Stomach (tissue), 9 donors: ENCODE results near the gene EPB41L3. TPM values are rescaled to one million over a fixed set of nuclear protein-coding genes. Genes with fewer than 3 reads are reported as not detected.
"Not testable (repeated sequence)": the region's sequence is repeated elsewhere in the genome, so short reads cannot be mapped to it uniquely, and the experiment has no call there.

Source experiments
- DNase-seq, 2 donors: peaks; one replicate each; pipeline versions ENCODE4 v3.0.0 to v3.0.0-alpha.2; 2013 to 2019
- H3K27ac ChIP-seq, 5 donors: fragments of 200-600 bp in 4 of 5; sonication (generic) in 4 of 5; one replicate each; pipeline ENCODE4 v1.5.1; 2013 to 2019; ENCODE audit warnings: mild to moderate bottlenecking in 1 of 5, moderate library complexity in 1 of 5
- H3K27me3 ChIP-seq, 3 donors: fragments of 200-600 bp; sonication (generic); one replicate each; pipeline ENCODE4 v1.5.1; 2017 to 2019; ENCODE audit warnings: mixed run types in 1 of 3
- H3K36me3 ChIP-seq, 4 donors: fragments of 200-600 bp; sonication (generic); 1 replicate in 3 of 4; 2 replicates in 1 of 4; pipeline ENCODE4 v1.5.1; 2016 to 2019
- H3K4me1 ChIP-seq, 4 donors: fragments of 200-600 bp; sonication (generic); one replicate each; pipeline ENCODE4 v1.5.1; 2016 to 2019
- H3K4me3 ChIP-seq, 4 donors: fragments of 200-600 bp; sonication (generic) in 3 of 4; one replicate each; pipeline ENCODE4 v1.5.1; 2016 to 2019; ENCODE audit warnings: mild to moderate bottlenecking in 1 of 4
- H3K9me3 ChIP-seq, 4 donors: fragments of 200-600 bp; sonication (generic); one replicate each; pipeline ENCODE4 v1.5.1; 2016 to 2019
- EP300 ChIP-seq: sonication (generic); formaldehyde crosslinking; IDR thresholded peaks from one replicate; pipeline ENCODE4 v1.6.1; 2017; ENCODE audit warnings: antibody characterized with exemption
- POLR2A ChIP-seq, 4 donors: fragments of 450-650 bp; IDR thresholded peaks; one replicate each; pipeline ENCODE4 v1.6.1; 2016; ENCODE audit warnings: antibody characterized with exemption in 4 of 4, control low read depth in 2 of 4, mild to moderate bottlenecking in 1 of 4, moderate library complexity in 1 of 4
- POLR2AphosphoS5 ChIP-seq, 3 donors: sonication (generic); formaldehyde crosslinking; IDR thresholded peaks; one replicate each; pipeline ENCODE4 v1.6.1; 2016; ENCODE audit warnings: antibody characterized with exemption in 3 of 3
- WGBS, 5 donors: extraction: QIAGEN DNeasy Blood & Tissue Kit in 3 of 5; methylation state at CpG; one replicate each; pipeline versions ENCODE4 v1.1.5 to v1.1.7; 2013 to 2018; 5-methylcytosine and 5-hydroxymethylcytosine counted together
- intact Hi-C: fragments of 100-400 bp; cut with DNase I; formaldehyde crosslinking; loops from one replicate; pipeline ENCODE4 v1.15.1; 2023; ENCODE audit warnings: low total_unique reads
- polyA plus RNA-seq, 3 donors: library from polyadenylated mRNA; stranded (reverse); fragments of 200-250 nt; gene quantifications; one replicate each; pipeline ENCODE4 v1.2.3, GENCODE V29; 2013
- total RNA-seq, 5 donors: library from RNA; depleted of rRNA; stranded (reverse); fragments of >200 nt; gene quantifications; one replicate each; pipeline versions ENCODE4 v1.1.0 to v1.2.3, GENCODE V29; 2014 to 2016
- TF ChIP-seq, protein P1 (sequence below), 7 experiments: fragments of 450-650 bp in 4 of 7; fragments of 200-600 bp in 3 of 7; sonication (generic) in 3 of 7; IDR thresholded peaks; one replicate each; pipeline ENCODE4 v1.5.1; 2016 to 2019; ENCODE audit warnings: antibody characterized with exemption in 7 of 7, control low read depth in 2 of 7, mild to moderate bottlenecking in 1 of 7
- donor health status: healthy with polysubstance abuse.
- donor health status: Bipolar disorder and iron deficiency.
- donor health status: healthy.

EPB41L3 gene
- total and polyA plus RNA-seq, 8 donors, result 3.5 to 120 (median 11.9) TPM

DNA sequence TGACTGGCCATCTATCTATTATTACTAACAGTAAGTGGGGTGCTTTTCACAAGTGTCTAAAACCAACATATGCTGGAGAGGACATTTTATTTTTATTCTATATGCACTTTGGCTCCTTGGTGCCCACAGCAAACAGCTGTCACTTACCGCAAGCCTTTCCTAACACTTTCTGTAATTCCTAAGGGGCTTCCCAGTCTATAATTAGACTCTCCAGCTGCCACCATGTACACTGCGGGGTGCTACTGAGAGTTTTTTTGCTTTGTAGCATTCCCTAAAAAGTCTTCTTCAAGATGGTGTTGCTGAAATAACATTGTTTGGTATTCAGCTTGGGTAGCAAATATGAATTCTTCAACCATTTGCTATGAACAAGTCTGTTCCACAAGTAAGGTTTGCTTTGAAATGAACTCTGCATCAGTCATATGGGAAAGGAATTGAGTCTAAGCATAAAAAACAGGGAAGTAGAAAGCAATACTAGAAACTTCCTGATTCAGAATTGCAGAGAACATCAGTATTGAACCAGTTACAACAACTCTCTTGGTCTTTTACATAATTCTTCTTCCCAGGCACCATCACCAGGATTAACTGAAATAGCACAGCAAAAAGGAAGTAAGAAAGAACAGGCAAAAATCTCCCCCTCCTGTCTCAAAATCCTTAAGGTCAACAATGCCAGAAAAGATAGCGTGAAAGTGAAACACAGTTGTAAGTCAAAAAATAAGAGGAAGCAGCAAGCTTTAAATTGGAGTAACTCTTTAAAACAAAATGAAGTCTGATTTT, 28.6 kb downstream of the EPB41L3 start:
- Histone ChIP-seq H3K36me3 (no peaks in the 10 kb centered on the region), H3K27me3 (peaks cover 0 to 11% (median 0%) of the 10 kb centered on the region in 3 donors), H3K9me3 (no peaks in the 10 kb centered on the region), H3K27ac (peak overlapping the region in 1 of 5 donors; percentile 63), H3K4me1 (peaks cover 0 to 5% (median 0%) of the 10 kb centered on the region in 4 donors), H3K4me3 (no peak overlapping the region)
- intact Hi-C loops, result no loop called here
- WGBS, 5 donors, result 54 to 61% (median 55%) methylated on average over 3 of the region's 3 CpGs
- DNase-seq, result peak in 1 of 2 donors; percentile 25
- TF ChIP-seq EP300, result no peak
- no peak for TF ChIP-seq POLR2AphosphoS5 (IDR thresholded peaks at IDR 0.05)
- TF ChIP-seq, protein P1, sequence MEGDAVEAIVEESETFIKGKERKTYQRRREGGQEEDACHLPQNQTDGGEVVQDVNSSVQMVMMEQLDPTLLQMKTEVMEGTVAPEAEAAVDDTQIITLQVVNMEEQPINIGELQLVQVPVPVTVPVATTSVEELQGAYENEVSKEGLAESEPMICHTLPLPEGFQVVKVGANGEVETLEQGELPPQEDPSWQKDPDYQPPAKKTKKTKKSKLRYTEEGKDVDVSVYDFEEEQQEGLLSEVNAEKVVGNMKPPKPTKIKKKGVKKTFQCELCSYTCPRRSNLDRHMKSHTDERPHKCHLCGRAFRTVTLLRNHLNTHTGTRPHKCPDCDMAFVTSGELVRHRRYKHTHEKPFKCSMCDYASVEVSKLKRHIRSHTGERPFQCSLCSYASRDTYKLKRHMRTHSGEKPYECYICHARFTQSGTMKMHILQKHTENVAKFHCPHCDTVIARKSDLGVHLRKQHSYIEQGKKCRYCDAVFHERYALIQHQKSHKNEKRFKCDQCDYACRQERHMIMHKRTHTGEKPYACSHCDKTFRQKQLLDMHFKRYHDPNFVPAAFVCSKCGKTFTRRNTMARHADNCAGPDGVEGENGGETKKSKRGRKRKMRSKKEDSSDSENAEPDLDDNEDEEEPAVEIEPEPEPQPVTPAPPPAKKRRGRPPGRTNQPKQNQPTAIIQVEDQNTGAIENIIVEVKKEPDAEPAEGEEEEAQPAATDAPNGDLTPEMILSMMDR (IDR thresholded peaks at IDR 0.05), result no peak
- no peak for TF ChIP-seq POLR2A (IDR thresholded peaks at IDR 0.05)

DNA sequence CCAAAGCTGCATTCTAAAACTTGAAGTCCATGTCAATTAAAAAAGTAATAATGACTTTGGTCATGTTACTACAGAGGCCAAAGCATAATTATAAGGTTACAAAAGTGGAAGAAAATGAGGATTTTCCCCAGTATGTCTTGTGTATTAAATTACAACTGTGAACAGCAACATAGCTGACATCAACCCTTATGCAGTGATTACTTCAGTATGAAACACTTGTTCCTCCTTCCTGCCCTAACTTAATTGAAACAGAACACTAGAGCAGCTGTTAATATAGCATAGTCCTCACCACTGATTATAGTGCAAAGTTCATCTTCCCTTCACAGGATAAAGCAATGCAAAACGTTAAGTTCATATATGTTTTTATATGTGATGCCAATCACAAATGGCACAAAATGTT, 29.9 kb downstream of the EPB41L3 start:
- no peak for TF ChIP-seq EP300
- no peak for TF ChIP-seq POLR2AphosphoS5 (IDR thresholded peaks at IDR 0.05)
- TF ChIP-seq, protein P1 (IDR thresholded peaks at IDR 0.05), result no peak
- no peak for TF ChIP-seq POLR2A (IDR thresholded peaks at IDR 0.05)
- intact Hi-C loops, result no loop called here
- no peak overlapping the region for H3K4me3 ChIP-seq
- no peaks in the 10 kb centered on the region for H3K9me3 ChIP-seq
- peaks cover 0 to 5% (median 0%) of the 10 kb centered on the region in 4 donors for H3K4me1 ChIP-seq
- DNase-seq, result no peak
- WGBS, 5 donors, result 37 to 65% (median 47%) methylated on average over 1 of the region's 1 CpG
- no peaks in the 10 kb centered on the region for H3K36me3 ChIP-seq
- H3K27ac ChIP-seq, result no peak overlapping the region
- H3K27me3 ChIP-seq, result peaks cover 0 to 11% (median 0%) of the 10 kb centered on the region in 3 donors

DNA sequence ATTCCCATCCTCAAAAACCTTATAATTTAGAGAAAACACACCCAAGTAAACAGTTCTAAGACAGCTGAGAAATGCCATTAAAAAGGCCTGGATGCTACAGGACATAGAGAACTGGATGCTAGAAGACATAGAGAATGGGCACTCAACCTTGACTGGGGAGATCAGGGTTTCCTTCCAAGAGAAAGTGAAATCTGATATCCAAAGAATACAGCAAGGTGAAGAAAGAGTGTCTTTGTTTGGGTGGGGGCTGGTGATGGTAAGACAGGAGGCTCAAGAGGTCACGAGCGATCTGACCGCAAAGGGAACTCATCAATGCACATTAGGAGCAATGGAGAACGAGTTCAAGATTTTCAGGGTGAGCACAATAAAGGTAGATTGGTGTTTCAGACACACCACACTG, 31.6 kb downstream of the EPB41L3 start:
- intact Hi-C loops, result no loop called here
- DNase-seq, result no peak
- H3K27me3 ChIP-seq, result no peaks in the 10 kb centered on the region
- H3K9me3 ChIP-seq, result no peaks in the 10 kb centered on the region
- 77 to 87% (median 82%) methylated on average over 4 of the region's 4 CpGs for WGBS, 5 donors
- no peaks in the 10 kb centered on the region for H3K36me3 ChIP-seq
- TF ChIP-seq EP300 (no peak), POLR2A (IDR thresholded peaks at IDR 0.05) (no peak), POLR2AphosphoS5 (IDR thresholded peaks at IDR 0.05) (no peak)
- TF ChIP-seq, protein P1 (IDR thresholded peaks at IDR 0.05), result no peak
- H3K4me1 ChIP-seq, result peaks cover 0 to 5% (median 0%) of the 10 kb centered on the region in 4 donors
- no peak overlapping the region for H3K4me3 ChIP-seq
- H3K27ac ChIP-seq, result no peak overlapping the region

DNA sequence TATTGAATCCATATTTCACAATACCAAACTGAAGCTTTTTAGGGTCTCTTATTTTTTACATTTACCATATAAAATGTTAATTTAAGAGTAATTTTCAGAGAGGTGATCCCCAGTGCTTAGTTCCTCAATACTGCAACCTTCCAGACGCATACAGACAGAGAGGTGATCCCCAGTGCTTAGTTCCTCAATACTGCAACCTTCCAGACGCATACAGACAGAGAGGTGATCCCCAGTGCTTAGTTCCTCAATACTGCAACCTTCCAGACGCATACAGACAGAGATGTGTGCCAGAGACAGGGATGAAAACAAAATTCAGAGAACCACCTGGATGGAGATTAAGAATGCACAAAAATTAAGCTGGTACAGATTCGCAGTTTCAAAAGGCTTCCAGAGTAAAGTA, 32.3 kb downstream of the EPB41L3 start:
- DNase-seq, intact Hi-C loops, H3K4me1 ChIP-seq, H3K4me3 ChIP-seq, H3K27me3 ChIP-seq, H3K9me3 ChIP-seq, H3K27ac ChIP-seq, H3K36me3 ChIP-seq: not testable (repeated sequence)
- WGBS, 5 donors, result 64 to 82% (median 81%) methylated on average over 4 of the region's 4 CpGs
